ENCODE data around the gene ALX4. TPM values are rescaled to one million over a fixed set of nuclear protein-coding genes. Genes with fewer than 3 reads are reported as not detected.

The ALX4 gene
- total and polyA plus RNA-seq, 2 donors from 2014 or later, result 0.09 to 0.16 TPM

- Histone ChIP-seq H3K9ac (ENCODE audit: low read length in 3 of 3) (no peak overlapping the region), H3K27me3 (ENCODE audit: control insufficient read depth, insufficient read depth, low read length) (no peaks in the 10 kb centered on the region), H3K4me3 (ENCODE audit: low read length in 3 of 3) (no peak overlapping the region), H3K4me1 (ENCODE audit: control insufficient read depth in 2 of 3, insufficient read depth in 2 of 3, low read depth in 1 of 3, low read length in 3 of 3) (no peaks in the 10 kb centered on the region), H3K27ac (ENCODE audit: low read depth in 2 of 2, low read length in 2 of 2) (no peak overlapping the region), H3K9me3 (ENCODE audit: control insufficient read depth in 2 of 3, insufficient read depth in 1 of 3, low read length in 3 of 3) (no peaks in the 10 kb centered on the region), H3K36me3 (ENCODE audit: control insufficient read depth in 2 of 3, insufficient read depth in 3 of 3, low read length in 3 of 3) (no peaks in the 10 kb centered on the region)
- TF ChIP-seq CTCF (IDR thresholded peaks at IDR 0.05; ENCODE audit: borderline replicate concordance, extremely low read depth, insufficient read depth), result no peak
- FAIRE-seq (no peak), DNase-seq (no peak)
- intact Hi-C loops (cut with DNase I), result no loop called here
These were observed 34.7 kb downstream of the ALX4 start for GRCh38 chr11:44275241-44275640.

- FAIRE-seq, result no peak
- Histone ChIP-seq H3K4me1 (ENCODE audit: control insufficient read depth in 2 of 3, insufficient read depth in 2 of 3, low read depth in 1 of 3, low read length in 3 of 3) (no peaks in the 10 kb centered on the region), H3K36me3 (ENCODE audit: control insufficient read depth in 2 of 3, insufficient read depth in 3 of 3, low read length in 3 of 3) (no peaks in the 10 kb centered on the region), H3K27me3 (ENCODE audit: control insufficient read depth, insufficient read depth, low read length) (no peaks in the 10 kb centered on the region), H3K4me3 (ENCODE audit: low read length in 3 of 3) (no peak overlapping the region), H3K9ac (ENCODE audit: low read length in 3 of 3) (no peak overlapping the region), H3K9me3 (ENCODE audit: control insufficient read depth in 2 of 3, insufficient read depth in 1 of 3, low read length in 3 of 3) (no peaks in the 10 kb centered on the region), H3K27ac (ENCODE audit: low read depth in 2 of 2, low read length in 2 of 2) (no peak overlapping the region)
- no peak for TF ChIP-seq CTCF (IDR thresholded peaks at IDR 0.05; ENCODE audit: borderline replicate concordance, extremely low read depth, insufficient read depth)
- intact Hi-C loops (cut with DNase I), result no loop called here
- no peak for DNase-seq
These were observed 35.5 kb downstream of the ALX4 start for GRCh38 chr11:44274404-44274803.

- TF ChIP-seq CTCF (IDR thresholded peaks at IDR 0.05; ENCODE audit: borderline replicate concordance, extremely low read depth, insufficient read depth), result no peak
- no peak for FAIRE-seq
- DNase-seq, result no peak
- Histone ChIP-seq H3K27ac (ENCODE audit: low read depth in 2 of 2, low read length in 2 of 2) (no peak overlapping the region), H3K4me1 (ENCODE audit: control insufficient read depth in 2 of 3, insufficient read depth in 2 of 3, low read depth in 1 of 3, low read length in 3 of 3) (no peaks in the 10 kb centered on the region), H3K27me3 (ENCODE audit: control insufficient read depth, insufficient read depth, low read length) (no peaks in the 10 kb centered on the region), H3K36me3 (ENCODE audit: control insufficient read depth in 2 of 3, insufficient read depth in 3 of 3, low read length in 3 of 3) (no peaks in the 10 kb centered on the region), H3K9me3 (ENCODE audit: control insufficient read depth in 2 of 3, insufficient read depth in 1 of 3, low read length in 3 of 3) (no peaks in the 10 kb centered on the region), H3K4me3 (ENCODE audit: low read length in 3 of 3) (no peak overlapping the region), H3K9ac (ENCODE audit: low read length in 3 of 3) (no peak overlapping the region)
- intact Hi-C loops (cut with DNase I), result no loop called here
These were observed 38.7 kb downstream of the ALX4 start for GRCh38 chr11:44271286-44271685.
